ENCODE measurements around the gene THBD.

- TF ChIP-seq CTCF (conservative IDR thresholded peaks at IDR 0.05; ENCODE audit: low read depth, low read length) (no peak), EZH2 (IDR thresholded peaks at IDR 0.05; ENCODE audit: low read length, unreplicated experiment) (no peak)
Measured at GRCh38 chr20:23060629-23061028, 11.2 kb upstream of the THBD start.
